HS-5 (cell line): ENCODE data around the gene FAM135A.
A peak's percentile ranks its signal among the peaks of the same experiment; 100 is the strongest.

Source experiments
- DNase-seq: peaks from one replicate; pipeline ENCODE4 v3.0.0-alpha.2; 2012; ENCODE audit warnings: low read depth

Gene FAM135A

DNA sequence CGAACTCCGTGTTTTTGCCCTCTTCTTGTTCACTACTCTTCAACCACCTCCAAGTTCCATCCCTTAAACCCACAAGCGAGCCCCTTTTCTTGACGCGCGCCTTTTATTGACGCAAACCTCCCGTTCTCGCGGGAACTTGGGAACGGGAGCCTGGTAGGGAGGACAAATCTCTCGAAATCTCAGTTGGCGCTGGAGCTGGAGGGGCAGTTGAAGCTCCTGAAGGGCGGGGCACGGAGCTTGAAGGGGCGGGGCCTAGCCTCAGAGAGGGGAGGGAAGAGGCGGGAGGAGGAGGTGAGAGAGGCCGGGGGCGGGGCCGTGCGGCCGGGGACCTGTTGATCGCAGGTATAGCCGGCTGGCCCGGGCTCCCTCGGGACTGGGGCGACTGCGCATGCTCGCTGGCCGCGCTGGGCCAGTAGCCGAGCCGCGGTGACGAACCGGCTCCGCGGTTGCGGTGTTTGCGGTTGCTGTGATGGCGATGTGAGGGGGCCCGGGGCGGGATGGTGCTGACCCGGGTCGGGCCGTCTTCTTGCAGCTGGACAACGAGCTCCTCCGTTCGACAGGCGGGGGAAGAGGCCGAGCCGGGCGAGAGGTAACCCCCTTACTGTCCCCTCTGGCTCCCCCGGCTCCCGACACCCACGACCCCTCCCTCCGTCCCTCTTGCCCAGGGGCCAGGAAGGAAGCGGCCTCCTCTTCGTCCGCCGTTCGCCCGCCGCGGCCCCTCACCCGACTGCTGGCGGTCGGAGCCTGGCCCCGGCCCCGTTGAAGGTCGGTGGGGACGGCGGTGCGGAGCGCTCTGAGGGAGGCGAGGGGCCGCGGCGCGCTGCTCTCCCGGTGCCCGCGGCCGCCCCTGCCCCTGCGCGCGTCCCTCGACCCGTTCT lies at the start of gene FAM135A:
Gene FAM135A (plus strand): TSS at position 395 of the 878 bp plus-strand sequence. CDS start 14,835 bp downstream, outside the sequence.
- peak; percentile 91 for DNase-seq

DNA sequence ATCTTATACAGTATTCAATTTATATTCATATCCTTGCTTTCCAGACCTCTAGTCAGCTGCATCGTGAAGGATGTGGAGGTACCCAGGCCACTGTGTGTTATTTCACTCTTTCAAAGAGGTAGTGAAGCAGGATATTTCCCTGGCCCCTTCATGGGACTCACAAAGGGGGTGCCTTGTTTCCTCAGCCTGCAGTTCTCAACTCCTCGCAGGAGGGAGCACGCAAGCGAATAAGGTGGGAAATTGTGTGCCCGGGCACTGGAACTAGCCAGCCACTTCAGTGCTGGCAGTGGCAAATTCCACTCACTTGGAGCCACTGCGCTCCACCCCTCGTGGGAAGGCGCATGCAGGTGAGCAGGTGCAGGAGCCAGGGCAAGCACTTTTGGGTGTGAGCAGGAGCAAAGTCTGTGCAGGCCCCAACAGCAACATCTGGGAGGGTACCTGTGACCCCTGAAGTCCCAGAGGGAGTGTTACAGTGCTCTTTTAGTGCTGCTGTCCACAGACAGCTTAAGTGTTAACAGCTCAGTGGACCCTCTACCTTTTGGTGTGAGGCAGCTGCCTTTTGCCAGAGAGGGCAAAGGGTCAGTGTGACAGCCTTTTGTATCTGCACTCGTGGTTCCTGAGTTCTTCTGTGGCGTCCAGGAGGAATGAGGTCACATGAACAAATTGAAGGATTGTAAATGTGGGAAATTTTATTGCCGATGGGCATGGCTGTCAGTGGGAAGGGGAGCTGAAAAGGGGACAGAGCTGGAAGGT lies 49.4 kb upstream of the FAM135A start:
- no peak for DNase-seq

DNA sequence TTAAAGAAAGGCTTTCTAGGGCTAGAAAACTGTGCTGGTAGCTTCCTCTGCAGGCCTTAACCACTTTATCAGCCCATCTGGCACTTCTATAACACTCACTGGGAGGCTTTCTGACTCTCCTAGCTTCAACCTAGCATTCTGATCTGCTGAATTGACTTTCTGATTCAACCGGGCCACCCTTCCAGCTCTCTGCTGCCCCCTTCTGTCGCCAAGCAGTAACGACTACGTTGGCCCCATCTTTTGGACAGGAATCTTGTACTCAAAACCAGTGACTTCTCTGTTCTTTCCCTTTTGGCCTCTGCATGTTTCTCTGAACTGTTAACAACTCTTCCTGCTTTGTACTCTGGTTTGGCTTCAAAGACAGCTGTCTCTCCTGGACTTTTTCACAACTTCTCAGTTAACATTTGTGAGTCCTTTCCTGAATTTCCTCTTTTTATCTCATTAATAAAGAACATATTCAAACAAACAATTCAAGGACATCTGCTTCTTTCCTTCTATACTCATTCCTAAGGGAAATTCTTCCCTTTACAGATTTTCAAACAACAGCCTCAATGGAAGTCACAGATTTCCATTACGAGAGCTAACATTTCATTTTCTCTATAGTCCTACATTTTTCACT lies 43.9 kb upstream of the FAM135A start:
- DNase-seq, result peak; percentile 58

DNA sequence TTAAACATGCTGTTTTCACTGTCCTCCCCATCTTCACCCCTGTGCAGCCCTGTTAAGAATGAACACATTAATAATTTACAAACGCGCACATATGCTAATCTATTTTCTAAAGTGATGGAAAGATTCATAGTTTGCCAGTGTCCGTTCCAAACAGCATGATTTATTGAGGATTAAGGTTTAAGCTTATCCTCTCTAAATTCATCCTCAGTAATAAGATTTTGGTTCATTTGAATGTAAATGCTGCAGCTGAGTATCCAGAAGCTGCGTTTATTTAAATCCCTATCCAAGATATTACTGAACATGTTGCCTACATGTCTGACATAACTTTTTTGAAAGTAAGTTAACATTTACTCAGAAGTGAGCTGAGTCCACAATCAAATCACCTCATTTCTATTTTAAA lies 42.8 kb upstream of the FAM135A start:
- DNase-seq, result no peak

DNA sequence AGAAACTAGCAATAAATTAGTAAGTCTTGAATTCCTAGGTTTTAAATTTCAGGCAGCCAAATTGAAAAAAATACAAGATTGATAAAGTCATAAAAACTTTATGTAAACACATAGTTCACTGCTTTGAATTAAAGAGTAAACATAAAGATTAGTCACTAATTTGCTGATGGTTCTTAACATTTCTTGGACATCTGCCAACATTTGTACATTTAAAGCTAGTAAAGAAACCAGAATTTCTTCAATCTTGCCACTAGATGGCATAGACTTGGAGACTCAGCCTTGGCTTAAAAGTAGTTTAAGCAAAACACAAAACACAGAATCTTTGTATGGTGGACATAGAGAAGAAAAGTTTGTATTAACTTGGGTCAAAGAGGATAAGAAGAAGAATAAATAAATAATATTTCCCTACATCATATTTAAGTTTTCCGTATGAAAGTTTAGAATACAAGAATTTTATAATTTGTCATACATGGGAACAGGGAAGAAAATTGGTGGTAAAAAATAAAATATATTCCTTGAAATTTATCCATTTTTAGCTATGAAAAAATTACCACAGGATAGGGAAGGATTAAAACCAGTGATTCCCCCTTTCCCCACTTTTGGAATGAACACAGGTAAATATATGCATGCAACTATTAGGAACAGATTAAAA lies 41.7 kb upstream of the FAM135A start:
- peak; percentile 56 for DNase-seq

DNA sequence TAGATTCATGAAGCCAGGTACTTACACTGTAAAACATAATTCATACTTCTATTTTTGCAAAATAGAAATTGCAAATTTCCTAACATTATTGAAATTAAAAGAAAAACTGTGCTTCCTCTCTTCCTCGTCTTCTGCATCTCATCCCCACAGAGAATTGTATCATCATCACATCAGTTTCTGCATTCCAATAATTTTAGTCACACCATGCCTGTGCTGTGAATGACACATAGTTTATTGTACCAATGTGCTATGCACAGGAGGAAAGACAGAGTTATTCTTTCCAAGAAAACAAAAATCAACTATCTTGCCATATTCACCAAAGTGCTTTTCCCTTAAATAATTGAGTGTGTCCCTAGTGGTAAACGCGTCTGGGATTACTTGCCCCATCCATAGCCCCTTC lies 38.1 kb upstream of the FAM135A start:
- peak; percentile 61 for DNase-seq

DNA sequence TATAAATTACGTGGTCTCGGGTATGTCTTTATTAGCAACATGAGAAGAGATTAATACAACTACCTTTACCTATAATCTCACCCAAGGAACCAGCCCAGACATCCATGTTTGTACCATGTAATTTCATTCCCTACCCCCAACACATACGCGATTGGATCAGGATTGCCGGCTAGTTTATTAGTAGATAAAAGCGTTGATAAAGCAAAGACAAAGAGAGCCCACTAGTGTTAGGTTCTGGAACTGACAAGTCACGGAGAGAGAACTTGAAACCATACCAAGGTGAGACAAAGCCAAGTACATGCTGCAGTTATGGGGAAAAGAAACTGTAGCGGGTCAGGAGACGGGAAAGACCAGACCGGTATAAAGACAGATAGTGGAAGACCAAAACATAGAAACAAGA lies 37.4 kb upstream of the FAM135A start:
- no peak for DNase-seq

DNA sequence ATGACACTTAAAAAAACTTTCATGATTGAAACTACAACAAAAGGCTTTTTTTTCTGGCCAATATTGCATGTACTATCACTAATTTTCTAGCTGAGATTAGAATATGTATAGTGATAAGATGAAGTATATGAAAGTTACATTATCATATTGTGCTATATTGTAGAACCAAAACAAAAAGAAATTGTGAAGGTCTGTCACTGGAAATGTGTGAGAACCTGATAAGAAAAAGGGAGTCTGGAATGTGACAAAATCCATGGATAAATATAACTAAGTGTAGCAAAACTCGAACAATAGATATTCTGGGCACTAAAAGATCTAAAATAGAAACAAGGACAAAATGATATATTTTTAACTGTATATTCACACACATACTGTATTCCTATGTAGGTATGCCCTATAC lies 36.7 kb upstream of the FAM135A start:
- DNase-seq, result no peak

DNA sequence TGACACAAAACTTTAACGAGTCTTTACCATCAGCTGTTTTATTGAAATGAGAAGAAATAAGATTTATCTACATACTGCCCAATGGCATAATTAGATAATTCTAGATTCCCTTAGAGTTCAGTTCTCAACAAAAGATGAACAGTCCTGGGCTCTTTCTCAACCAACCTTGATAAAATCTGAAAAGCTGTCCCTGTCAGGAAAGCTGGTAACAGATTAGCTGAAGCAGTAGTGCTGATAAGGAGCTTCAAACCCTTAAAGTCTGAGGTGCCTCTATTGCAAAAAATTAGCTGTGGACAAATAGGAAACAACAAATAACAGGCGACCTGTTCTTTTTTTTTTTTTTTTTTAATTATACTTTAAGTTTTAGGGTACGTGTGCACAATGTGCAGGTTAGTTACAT lies 35.9 kb upstream of the FAM135A start:
- DNase-seq, result no peak

DNA sequence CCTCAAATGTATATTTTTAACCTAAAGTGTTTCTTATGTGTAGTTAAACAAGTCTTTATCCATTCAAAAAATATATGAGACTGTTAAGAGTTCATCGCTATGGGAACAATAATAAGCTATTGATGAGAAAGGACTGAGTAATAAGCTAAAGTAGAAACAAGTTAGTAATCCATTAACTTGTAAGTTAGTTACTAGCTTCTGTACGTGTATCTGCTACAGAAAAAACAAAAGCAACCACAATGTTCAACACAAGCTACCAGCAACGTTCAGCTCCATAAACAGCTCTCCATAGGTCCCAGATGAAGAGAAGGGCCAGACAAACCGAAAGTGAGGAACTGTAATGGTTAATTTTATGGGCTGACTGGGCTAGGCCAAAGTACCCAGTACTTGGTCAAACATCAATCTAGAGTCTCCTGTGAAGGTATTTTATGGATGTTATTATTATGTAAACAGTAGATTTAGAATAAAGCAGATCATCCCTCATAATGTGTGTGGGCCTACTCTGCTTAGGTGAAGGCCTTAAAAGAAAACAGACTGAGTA lies 33.8 kb upstream of the FAM135A start:
- no peak for DNase-seq

DNA sequence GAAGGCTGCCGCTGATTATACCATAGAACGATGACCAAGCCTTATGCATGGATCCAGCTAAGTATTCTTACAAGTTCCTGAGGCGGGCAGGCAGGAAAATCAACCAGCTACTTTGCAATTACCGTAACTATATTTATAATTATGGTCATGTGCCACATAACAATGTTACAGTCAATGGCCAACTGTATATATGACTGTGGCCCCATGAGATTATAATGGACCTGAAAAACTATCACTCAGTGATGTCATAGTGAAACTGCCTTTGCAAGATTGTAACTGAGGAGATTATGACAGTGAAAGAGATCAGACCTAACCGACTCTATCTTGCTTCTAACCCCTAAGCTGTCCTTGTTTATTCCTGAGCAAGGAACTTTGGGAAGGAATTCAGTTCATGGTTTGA lies 33.1 kb upstream of the FAM135A start:
- DNase-seq, result no peak

DNA sequence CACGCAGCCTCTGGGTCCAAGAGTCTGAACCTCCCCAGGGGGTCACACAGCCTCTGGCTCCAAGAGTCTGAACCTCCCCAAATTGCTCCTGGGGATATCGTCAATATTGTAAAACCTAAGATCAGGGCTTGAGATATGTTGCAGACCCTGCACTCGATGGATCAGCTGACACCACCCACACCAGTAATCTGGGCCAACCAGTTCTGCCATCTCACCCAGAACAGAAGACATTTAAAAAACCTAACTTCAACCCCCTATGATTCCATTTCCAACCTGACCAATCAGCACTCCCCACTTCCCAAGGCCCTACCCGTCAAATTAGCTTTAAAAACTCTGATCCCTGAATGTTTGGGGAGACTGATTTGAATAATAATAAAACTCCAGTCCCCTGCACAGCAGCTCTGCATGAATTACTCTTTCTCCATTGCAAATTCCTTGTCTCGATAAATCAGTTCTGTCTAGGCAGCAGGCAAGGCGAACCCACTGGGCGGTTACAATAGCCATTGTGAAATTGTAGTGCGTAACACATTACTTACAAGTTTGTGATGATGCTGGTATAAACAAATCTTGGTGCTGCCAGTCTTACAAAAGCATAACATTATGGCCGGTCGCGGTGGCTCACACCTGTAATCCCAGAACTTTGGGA lies 32.4 kb upstream of the FAM135A start:
- no peak for DNase-seq

DNA sequence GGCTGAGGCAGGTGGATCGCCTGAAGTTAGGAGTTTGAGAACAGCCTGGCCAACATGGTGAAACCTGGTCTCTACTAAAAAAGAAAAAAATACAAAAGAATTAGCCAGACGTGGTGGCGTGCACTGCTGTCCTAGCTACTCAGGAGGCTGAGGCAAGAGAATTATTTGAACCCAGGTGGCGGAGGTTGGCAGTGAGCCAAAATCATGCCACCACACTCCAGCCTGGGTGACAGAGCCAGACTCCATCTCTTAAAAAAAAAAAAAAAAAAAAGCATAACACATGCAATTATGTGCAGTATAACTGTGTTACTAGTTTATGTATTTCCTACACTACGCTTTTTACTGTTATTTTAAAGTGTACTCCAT lies 31.9 kb upstream of the FAM135A start:
- DNase-seq, result no peak

DNA sequence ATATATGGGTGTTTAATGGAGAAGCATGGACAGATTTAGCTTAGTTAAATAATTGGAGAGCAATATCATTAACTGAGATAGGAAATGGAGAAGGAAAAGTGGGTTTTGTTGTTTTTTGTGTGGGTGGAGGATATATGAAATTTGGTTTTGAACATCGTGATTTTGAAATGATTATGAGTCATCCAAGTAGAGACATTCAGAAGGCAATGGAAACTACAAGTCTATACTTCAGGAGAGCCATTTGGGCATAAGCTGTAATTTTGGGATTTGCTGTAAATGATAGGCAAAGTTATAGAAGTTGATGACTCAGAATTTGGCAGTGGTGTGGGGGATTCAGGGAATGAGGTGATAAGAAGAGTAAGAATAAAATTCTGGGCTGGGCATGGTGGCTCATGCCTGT lies 27.4 kb upstream of the FAM135A start:
- DNase-seq, result no peak

DNA sequence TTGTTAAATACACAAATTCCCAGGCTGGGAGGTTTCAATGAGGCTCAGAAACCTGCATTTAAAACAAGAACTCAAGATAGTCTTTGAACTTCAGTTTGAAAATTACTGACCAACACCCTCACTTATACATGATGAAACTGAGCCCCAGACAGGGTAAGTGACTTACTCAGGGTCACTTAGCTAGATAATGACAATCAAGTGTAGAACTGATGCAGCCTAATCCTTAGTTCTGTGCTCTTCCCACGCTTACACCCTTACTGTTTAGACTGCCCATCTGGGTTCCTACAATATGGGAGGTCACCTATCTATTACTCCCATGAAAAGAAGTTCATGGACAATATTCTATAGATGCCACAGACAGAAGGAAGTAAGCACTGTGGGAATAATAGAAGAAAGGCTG lies 24.5 kb upstream of the FAM135A start:
- DNase-seq, result no peak

DNA sequence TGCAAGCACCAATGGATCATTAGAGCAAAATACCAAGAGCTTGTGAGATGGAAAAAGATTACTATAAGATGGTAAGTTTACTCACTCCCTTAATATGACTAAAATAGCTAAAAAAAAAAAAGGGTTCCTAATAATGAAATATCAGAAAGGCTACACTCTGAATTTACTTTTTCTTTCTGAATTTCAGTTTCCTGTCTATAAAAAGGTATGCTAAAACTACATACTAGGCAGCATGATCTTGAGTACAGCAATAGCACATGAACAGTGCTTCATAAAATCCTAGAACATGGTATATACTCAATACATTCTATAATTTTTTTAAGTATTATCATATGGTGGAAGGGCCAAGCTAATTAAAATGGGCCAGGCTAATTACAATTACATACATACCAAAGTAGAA lies 24.0 kb upstream of the FAM135A start:
- no peak for DNase-seq

DNA sequence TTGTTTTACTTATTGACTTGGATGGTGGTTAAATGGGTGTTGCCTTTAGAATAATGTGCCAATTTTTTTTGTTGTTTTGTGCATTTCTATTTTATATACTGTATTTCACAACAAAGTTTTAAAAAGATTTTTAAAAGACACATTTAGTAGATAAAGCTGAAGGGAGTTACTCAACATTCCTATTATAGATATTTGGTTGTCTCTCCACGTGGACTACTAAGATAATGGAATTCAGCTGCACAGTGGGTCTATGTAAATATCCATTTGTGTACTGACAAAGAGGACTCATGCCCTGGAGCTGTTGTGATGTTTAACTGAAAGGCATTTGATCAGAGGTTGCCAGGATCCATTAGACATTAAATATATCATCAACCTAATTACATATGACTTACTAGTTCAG lies 23.2 kb upstream of the FAM135A start:
- DNase-seq, result no peak

DNA sequence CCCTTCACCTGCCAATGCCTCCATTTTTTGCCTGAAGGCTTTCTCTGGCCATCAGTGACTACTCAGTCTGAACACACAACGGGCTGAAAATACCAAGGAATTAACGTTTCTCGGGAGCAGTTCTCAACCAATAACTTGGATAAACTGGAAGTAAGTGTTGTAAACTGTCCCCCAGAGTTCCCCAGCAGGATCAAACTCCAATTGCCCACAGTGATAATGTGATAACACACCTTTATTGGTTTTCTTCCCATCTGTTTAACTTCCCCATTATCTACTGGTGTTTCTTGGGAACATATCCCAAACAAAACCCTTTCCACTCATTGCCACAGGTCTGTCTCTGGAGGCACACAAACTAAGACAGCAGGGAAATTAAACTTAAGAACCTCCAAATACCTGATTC lies 21.8 kb upstream of the FAM135A start:
- DNase-seq, result no peak

DNA sequence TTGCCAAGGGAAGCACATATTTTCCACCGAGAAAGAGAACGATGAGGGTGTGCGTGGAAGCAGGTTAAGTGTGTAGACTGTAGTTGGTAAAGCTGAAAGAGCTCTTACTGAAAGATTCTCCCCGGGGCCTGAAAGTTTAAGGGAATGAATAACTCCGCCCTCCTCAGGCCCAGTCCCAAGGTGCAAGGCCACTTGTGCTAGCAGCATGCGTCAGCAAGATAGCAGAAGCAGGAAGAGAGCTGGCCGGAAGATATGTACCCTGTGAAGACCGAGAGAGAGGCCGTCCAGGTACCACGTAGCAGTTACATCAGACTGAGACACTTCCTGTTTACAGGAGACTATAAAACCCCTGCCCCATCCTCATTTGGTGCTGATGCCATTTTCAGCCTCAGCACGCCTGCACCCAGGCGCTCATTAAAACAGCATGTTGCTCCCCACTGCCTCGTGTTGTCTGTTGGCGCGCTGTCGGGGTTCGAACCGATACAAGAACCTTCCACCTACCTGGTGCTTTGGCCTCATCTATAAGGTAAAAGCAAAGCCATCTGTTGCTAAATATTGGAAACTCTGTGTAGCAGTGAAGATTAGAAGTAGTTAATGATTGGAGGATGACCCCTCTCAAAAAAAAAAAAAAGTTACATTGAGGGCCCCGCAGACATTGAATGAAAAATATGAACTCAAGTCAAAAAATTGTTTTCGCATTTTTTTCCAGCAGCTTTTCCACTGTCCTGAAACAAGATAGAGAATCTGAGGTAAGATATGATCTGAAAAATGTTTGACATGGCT lies 18.6 kb upstream of the FAM135A start:
- DNase-seq, result no peak

DNA sequence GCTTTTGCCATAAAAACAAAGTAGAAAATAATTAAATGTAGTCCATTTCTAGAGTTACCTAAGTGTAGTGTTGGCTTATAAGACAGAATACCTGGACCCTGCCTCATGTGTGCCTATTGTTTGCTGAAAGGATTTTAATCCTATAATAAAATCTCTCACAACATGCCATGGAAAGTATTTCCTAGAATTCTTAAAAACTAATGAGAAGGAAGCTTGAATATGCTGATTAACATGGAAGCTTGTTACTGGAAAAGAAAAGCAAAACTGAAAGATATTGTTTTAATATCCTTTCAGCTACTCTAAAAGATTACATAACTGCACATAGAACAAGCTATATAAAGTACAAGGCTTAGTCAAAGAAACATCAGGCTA lies 18.0 kb upstream of the FAM135A start:
- DNase-seq, result no peak

DNA sequence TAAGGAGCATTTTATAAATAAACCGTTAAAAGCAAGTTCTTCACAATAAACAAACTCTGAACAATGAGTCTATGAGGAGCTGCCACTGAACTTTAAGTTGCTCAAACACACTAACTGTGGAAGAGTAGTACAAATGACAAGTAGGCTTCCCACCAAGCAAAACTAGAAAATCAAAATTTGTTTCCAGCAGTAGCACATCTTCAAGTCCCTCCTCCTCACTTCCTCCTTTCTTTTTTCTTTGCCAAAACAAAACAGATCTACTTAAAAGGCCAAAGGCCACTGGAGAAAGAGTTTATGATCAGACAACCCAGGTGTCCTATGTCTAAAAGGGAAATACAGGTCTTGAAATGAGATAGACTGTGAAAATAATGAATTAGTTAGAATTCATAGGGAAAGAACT lies 17.1 kb upstream of the FAM135A start:
- DNase-seq, result no peak
